MM.1S (cell line): ENCODE results near the gene KHDRBS2.

Source experiments
- EZH2 ChIP-seq: fragments of 300-600 bp; sonication (generic); optimal IDR thresholded peaks from 2 replicates; pipeline ENCODE3; 2017; ENCODE audit warnings: low read depth, mild to moderate bottlenecking, antibody characterized with exemption, low read length, mixed read lengths
- EZH2phosphoT487 ChIP-seq: fragments of 300-600 bp; sonication (generic); IDR thresholded peaks from 2 replicates; pipeline ENCODE4 v1.6.1; 2018; ENCODE audit warnings: antibody characterized with exemption, low read length
- TF ChIP-seq, protein P1 (sequence below): fragments of 300-600 bp; sonication (generic); IDR thresholded peaks from 2 replicates; pipeline ENCODE4 v1.5.1; 2016; ENCODE audit warnings: antibody characterized with exemption, low read length, mixed read lengths

DNA sequence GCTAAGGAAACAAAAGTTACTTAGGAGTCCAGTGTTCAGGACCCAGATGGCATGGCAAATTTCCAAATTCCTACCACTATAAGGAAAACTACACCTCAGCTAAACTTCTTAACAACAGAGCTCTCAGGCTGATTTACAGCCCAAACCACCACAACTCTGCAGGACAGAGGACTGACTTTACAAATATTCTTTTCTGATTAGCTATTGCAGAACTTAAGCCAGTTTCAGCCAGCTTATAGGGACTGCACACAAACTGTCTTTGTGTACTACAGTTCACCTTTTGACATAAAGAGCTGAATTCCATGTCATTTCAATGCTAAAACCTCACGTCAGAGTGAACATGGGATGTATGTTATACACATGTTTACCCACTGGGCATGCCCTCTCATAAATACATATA lies 305.4 kb downstream of the KHDRBS2 start:
- TF ChIP-seq, protein P1, sequence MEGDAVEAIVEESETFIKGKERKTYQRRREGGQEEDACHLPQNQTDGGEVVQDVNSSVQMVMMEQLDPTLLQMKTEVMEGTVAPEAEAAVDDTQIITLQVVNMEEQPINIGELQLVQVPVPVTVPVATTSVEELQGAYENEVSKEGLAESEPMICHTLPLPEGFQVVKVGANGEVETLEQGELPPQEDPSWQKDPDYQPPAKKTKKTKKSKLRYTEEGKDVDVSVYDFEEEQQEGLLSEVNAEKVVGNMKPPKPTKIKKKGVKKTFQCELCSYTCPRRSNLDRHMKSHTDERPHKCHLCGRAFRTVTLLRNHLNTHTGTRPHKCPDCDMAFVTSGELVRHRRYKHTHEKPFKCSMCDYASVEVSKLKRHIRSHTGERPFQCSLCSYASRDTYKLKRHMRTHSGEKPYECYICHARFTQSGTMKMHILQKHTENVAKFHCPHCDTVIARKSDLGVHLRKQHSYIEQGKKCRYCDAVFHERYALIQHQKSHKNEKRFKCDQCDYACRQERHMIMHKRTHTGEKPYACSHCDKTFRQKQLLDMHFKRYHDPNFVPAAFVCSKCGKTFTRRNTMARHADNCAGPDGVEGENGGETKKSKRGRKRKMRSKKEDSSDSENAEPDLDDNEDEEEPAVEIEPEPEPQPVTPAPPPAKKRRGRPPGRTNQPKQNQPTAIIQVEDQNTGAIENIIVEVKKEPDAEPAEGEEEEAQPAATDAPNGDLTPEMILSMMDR, result no peak
- no peak for TF ChIP-seq EZH2
- TF ChIP-seq EZH2phosphoT487, result no peak
